H9 (cell line): Measurements from ENCODE around the gene MAP3K20. TPM values are rescaled to one million over a fixed set of nuclear protein-coding genes. Genes with fewer than 3 reads are reported as not detected.

Experiments
- DNase-seq: peaks from one replicate; pipeline ENCODE4 v3.0.0-alpha.2; 2017
- H2AFZ ChIP-seq: one replicate; pipeline ENCODE4 v1.6.1; 2013; ENCODE audit warnings: mild to moderate bottlenecking, low read length, control low read depth, moderate library complexity
- H2AK5ac ChIP-seq: 2 replicates; pipeline ENCODE4 v1.6.1; 2013; ENCODE audit warnings: low read length, control low read depth, mixed read lengths; ENCODE audit not compliant: insufficient read length
- H2BK120ac ChIP-seq: one replicate; pipeline ENCODE4 v1.6.1; 2013; ENCODE audit warnings: low read depth, mild to moderate bottlenecking, low read length, control low read depth, inconsistent platforms; ENCODE audit not compliant: poor library complexity, severe bottlenecking
- H2BK12ac ChIP-seq: 2 replicates; pipeline ENCODE4 v1.6.1; 2013; ENCODE audit warnings: low read length, control low read depth, mixed read lengths, low read depth; ENCODE audit not compliant: insufficient read length
- H2BK15ac ChIP-seq: 2 replicates; pipeline ENCODE4 v1.6.1; 2013; ENCODE audit warnings: low read depth, low read length, control low read depth
- H2BK20ac ChIP-seq: one replicate; pipeline ENCODE4 v1.6.1; 2013; ENCODE audit warnings: low read depth, mild to moderate bottlenecking, low read length, control low read depth, inconsistent platforms; ENCODE audit not compliant: poor library complexity, severe bottlenecking
- H2BK5ac ChIP-seq: 2 replicates; pipeline ENCODE4 v1.6.1; 2013; ENCODE audit warnings: low read length, control low read depth, mixed read lengths; ENCODE audit not compliant: insufficient read length
- H3K14ac ChIP-seq: 2 replicates; pipeline ENCODE4 v1.6.1; 2013; ENCODE audit warnings: low read length, control low read depth; ENCODE audit not compliant: insufficient read depth
- H3K18ac ChIP-seq: 2 replicates; pipeline ENCODE4 v1.6.1; 2013; ENCODE audit warnings: low read depth, mild to moderate bottlenecking, mixed read lengths, low read length, control low read depth; ENCODE audit not compliant: insufficient read length
- H3K23ac ChIP-seq: 2 replicates; pipeline ENCODE4 v1.6.1; 2013; ENCODE audit warnings: low read length, control low read depth, mixed read lengths, low read depth; ENCODE audit not compliant: insufficient read length
- H3K23me2 ChIP-seq: 2 replicates; pipeline ENCODE4 v1.6.1; 2013; ENCODE audit warnings: low read depth, mild to moderate bottlenecking, mixed read lengths, low read length, control low read depth; ENCODE audit not compliant: insufficient read length, poor library complexity, severe bottlenecking
- H3K27ac ChIP-seq: 2 replicates; pipeline ENCODE4 v1.5.1; 2013; ENCODE audit warnings: low read length, control low read depth, mixed read lengths, low read depth; ENCODE audit not compliant: insufficient read length
- H3K27me3 ChIP-seq: 2 replicates; pipeline ENCODE4 v1.6.1; 2013; ENCODE audit warnings: low read length, control low read depth, inconsistent platforms; ENCODE audit not compliant: insufficient read depth
- H3K4ac ChIP-seq: 2 replicates; pipeline ENCODE4 v1.6.1; 2013; ENCODE audit warnings: low read depth, mild to moderate bottlenecking, control low read depth, inconsistent platforms, low read length, moderate library complexity
- H3K4me1 ChIP-seq: 2 replicates; pipeline ENCODE4 v1.6.1; 2013; ENCODE audit warnings: low read length, control low read depth, inconsistent platforms; ENCODE audit not compliant: insufficient read depth
- H3K4me2 ChIP-seq: 2 replicates; pipeline ENCODE4 v1.6.1; 2013; ENCODE audit warnings: low read length, control low read depth, mixed read lengths; ENCODE audit not compliant: insufficient read length, insufficient read depth
- H3K56ac ChIP-seq: 2 replicates; pipeline ENCODE4 v1.6.1; 2013; ENCODE audit warnings: low read depth, mild to moderate bottlenecking, mixed read lengths, low read length, control low read depth; ENCODE audit not compliant: insufficient read length
- H3K79me1 ChIP-seq: 2 replicates; pipeline ENCODE4 v1.6.1; 2013; ENCODE audit warnings: low read depth, mild to moderate bottlenecking, moderate library complexity, low read length, control low read depth, inconsistent platforms; ENCODE audit not compliant: insufficient read depth, poor library complexity, severe bottlenecking
- H3K79me2 ChIP-seq: 2 replicates; pipeline ENCODE4 v1.6.1; 2013; ENCODE audit warnings: low read length, control low read depth, inconsistent platforms; ENCODE audit not compliant: insufficient read depth
- H3K9ac ChIP-seq: 2 replicates; pipeline ENCODE4 v1.6.1; 2013; ENCODE audit warnings: low read length, control low read depth, mixed read lengths; ENCODE audit not compliant: insufficient read length; ENCODE audit errors: extremely low read depth
- H3K9me3 ChIP-seq: one replicate; pipeline ENCODE4 v1.6.1; 2013; ENCODE audit warnings: low read depth, low read length, inconsistent platforms; ENCODE audit not compliant: control insufficient read depth
- H3T11ph ChIP-seq: one replicate; pipeline ENCODE4 v1.6.1; 2013; ENCODE audit warnings: mild to moderate bottlenecking, low read length, control low read depth, inconsistent platforms
- H4K20me1 ChIP-seq: one replicate; pipeline ENCODE4 v1.6.1; 2013; ENCODE audit not compliant: control insufficient read depth, insufficient read length, insufficient read depth
- H4K5ac ChIP-seq: 2 replicates; pipeline ENCODE4 v1.6.1; 2013; ENCODE audit warnings: low read depth, mild to moderate bottlenecking, mixed read lengths, low read length, control low read depth; ENCODE audit not compliant: insufficient read length
- H4K8ac ChIP-seq: replicated peaks from 2 replicates; pipeline ENCODE4 v1.6.1; 2013; ENCODE audit warnings: low read length, control low read depth, mixed read lengths, low read depth; ENCODE audit not compliant: insufficient read length
- H4K91ac ChIP-seq: 2 replicates; pipeline ENCODE4 v1.6.1; 2013; ENCODE audit warnings: low read depth, mild to moderate bottlenecking, moderate library complexity, mixed read lengths, low read length, control low read depth; ENCODE audit not compliant: insufficient read length
- H3K27ac Mint-ChIP-seq, 3 experiments: 2 replicates in 2 of 3; 3 replicates in 1 of 3; pipeline ENCODE4 v1.8.0; 2020 to 2021; ENCODE audit warnings: mixed read lengths in 3 of 3, mild to moderate bottlenecking in 1 of 3, moderate library complexity in 1 of 3
- H3K27me3 Mint-ChIP-seq: 2 replicates; pipeline ENCODE4 v1.8.0; 2021; ENCODE audit warnings: low read depth, mild to moderate bottlenecking, moderate library complexity, mixed read lengths
- H3K36me3 Mint-ChIP-seq, 3 experiments: 2 replicates in 2 of 3; 3 replicates in 1 of 3; pipeline ENCODE4 v1.8.0; 2020 to 2021; ENCODE audit warnings: low read depth in 3 of 3, mixed read lengths in 3 of 3; ENCODE audit not compliant: insufficient read depth in 1 of 3
- H3K4me1 Mint-ChIP-seq, 2 experiments: 2 replicates each; pipeline ENCODE4 v1.8.0; 2020; ENCODE audit warnings: mixed read lengths in 2 of 2
- H3K4me3 Mint-ChIP-seq, 2 experiments: 2 replicates in 1 of 2; 3 replicates in 1 of 2; pipeline ENCODE4 v1.8.0; 2020 to 2021; ENCODE audit warnings: mild to moderate bottlenecking in 2 of 2, mixed read lengths in 2 of 2, moderate library complexity in 1 of 2
- H3K9me3 Mint-ChIP-seq, 2 experiments: 2 replicates in 1 of 2; 3 replicates in 1 of 2; pipeline ENCODE4 v1.8.0; 2020; ENCODE audit warnings: mild to moderate bottlenecking in 2 of 2, mixed read lengths in 2 of 2, moderate library complexity in 1 of 2
- WGBS: extraction: QIAGEN DNeasy Blood & Tissue Kit; methylation state at CpG from one replicate; pipeline ENCODE4 v1.1.7; 2013; ENCODE audit warnings: missing lambda C conversion rate, low lambda C conversion rate, mixed read lengths; ENCODE audit not compliant: insufficient read length; ENCODE audit errors: extremely low coverage; 5-methylcytosine and 5-hydroxymethylcytosine counted together
- total RNA-seq: library from RNA; stranded (reverse); gene quantifications from 2 replicates; pipeline ENCODE4 v1.2.1, GENCODE V29; 2021
- TF ChIP-seq, protein P1 (sequence below): fragments of 200-600 bp; sonication (generic); conservative IDR thresholded peaks from 3 replicates; pipeline ENCODE4 v1.8.0; 2021; ENCODE audit warnings: antibody characterized with exemption, mild to moderate bottlenecking

Gene MAP3K20
- total RNA-seq, 1 experiment from 2014 or later: 8.7 TPM

DNA sequence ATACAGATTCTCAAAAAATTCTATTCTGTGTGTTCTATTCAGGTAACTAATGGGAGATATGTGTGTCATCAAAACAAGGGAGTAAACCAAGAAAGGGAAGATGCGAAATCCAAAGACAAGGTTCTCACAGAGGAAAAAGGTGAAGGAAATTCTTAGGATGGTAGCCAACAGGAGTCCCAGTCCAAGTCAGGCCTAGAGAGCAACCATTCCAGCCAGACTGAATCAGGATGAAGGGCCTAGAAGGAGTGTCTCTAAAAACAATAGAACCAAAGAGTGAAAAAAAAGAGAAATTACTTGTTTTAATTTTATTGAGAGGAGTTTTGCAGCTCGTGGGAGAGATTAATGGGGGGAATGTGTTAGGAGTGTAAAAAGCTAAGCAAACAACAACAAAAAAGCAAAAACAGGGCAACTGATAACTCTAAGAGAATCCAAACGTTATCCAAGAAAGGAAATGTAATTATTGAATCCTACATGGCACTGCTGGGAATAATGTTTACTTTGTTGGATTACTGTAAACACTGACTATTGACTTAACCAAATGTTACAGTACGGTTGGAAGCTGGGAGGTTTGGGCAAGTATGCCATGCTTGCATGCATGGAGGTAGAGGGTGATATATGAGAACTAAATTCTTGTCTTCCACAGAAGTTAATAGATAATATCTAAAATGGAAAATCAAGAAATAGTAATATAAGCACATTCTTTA, 12.3 kb downstream of the MAP3K20 start:
- H2AFZ ChIP-seq: no peak overlapping the region
- no peaks in the 10 kb centered on the region for H3K79me1 ChIP-seq
- no peak overlapping the region for H3K4me2 ChIP-seq
- H3K27me3 ChIP-seq: no peaks in the 10 kb centered on the region
- no peak overlapping the region for H3K9ac ChIP-seq
- Mint-ChIP-seq H3K4me1 (peaks cover 11 to 15% of the 10 kb centered on the region in 2 experiments), H3K9me3 (no peaks in the 10 kb centered on the region), H3K36me3 (no peaks in the 10 kb centered on the region), H3K27me3 (no peaks in the 10 kb centered on the region), H3K27ac (peak overlapping the region in 1 of 3 experiments; percentile 17; a peak in 1 of 7 replicates), H3K4me3 (no peak overlapping the region)
- no peak overlapping the region for H3K56ac ChIP-seq
- no peak overlapping the region for H3K4ac ChIP-seq
- H2BK12ac ChIP-seq: no peak overlapping the region
- no peak overlapping the region for H2BK20ac ChIP-seq
- no peak overlapping the region for H4K5ac ChIP-seq
- no peaks in the 10 kb centered on the region for H3K79me2 ChIP-seq
- H3K23ac ChIP-seq: no peak overlapping the region
- H2BK120ac ChIP-seq: no peak overlapping the region
- no peak overlapping the region for H4K8ac ChIP-seq
- no peak for DNase-seq
- H3K27ac ChIP-seq: no peak overlapping the region
- no peak overlapping the region for H4K91ac ChIP-seq
- H3K23me2 ChIP-seq: no peaks in the 10 kb centered on the region
- no peak overlapping the region for H2BK5ac ChIP-seq
- no peak overlapping the region for H2BK15ac ChIP-seq
- H2AK5ac ChIP-seq: no peak overlapping the region
- H3K4me1 ChIP-seq: peaks cover 2% of the 10 kb centered on the region; the same call in 1 of the 2 replicates
- 100% methylated on average over 1 of the region's 4 CpGs for WGBS
- no peak overlapping the region for H3K18ac ChIP-seq
- TF ChIP-seq, protein P1, sequence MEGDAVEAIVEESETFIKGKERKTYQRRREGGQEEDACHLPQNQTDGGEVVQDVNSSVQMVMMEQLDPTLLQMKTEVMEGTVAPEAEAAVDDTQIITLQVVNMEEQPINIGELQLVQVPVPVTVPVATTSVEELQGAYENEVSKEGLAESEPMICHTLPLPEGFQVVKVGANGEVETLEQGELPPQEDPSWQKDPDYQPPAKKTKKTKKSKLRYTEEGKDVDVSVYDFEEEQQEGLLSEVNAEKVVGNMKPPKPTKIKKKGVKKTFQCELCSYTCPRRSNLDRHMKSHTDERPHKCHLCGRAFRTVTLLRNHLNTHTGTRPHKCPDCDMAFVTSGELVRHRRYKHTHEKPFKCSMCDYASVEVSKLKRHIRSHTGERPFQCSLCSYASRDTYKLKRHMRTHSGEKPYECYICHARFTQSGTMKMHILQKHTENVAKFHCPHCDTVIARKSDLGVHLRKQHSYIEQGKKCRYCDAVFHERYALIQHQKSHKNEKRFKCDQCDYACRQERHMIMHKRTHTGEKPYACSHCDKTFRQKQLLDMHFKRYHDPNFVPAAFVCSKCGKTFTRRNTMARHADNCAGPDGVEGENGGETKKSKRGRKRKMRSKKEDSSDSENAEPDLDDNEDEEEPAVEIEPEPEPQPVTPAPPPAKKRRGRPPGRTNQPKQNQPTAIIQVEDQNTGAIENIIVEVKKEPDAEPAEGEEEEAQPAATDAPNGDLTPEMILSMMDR: no peak
- no peak overlapping the region for H3K14ac ChIP-seq
- no peaks in the 10 kb centered on the region for H4K20me1 ChIP-seq
- H3T11ph ChIP-seq: no peak overlapping the region
- H3K9me3 ChIP-seq: no peaks in the 10 kb centered on the region
